HG02759 (cell line): Measurements from ENCODE around the gene FUOM.
A peak's percentile ranks its signal among the peaks of the same experiment; 100 is the strongest.

Experiments
- ATAC-seq: cut with Tn5 transposase; IDR thresholded peaks from one replicate; pipeline ENCODE4 v1.9.1; 2021; ENCODE audit warnings: mild to moderate bottlenecking, moderate library complexity; ENCODE audit not compliant: unreplicated experiment

The FUOM gene

GRCh38 chr10:133357285-133358161, at the start of gene FUOM:
TSS of gene FUOM (minus strand) at chr10:133358019. CDS start at chr10:133358007, 12 bp downstream.
- ATAC-seq: peak; percentile 79

- ATAC-seq: peak; percentile 64
Observed at GRCh38 chr10:133405844-133406527, 48.2 kb upstream of the FUOM start.

- ATAC-seq: no peak
Observed at GRCh38 chr10:133405272-133405671, 47.5 kb upstream of the FUOM start.

GRCh38 chr10:133403784-133404183, 46.0 kb upstream of the FUOM start:
- ATAC-seq: no peak

- no peak for ATAC-seq
Observed at GRCh38 chr10:133403359-133403758, 45.5 kb upstream of the FUOM start.

GRCh38 chr10:133401981-133402725, 44.3 kb upstream of the FUOM start:
- no peak for ATAC-seq

- ATAC-seq: no peak
Observed at GRCh38 chr10:133401500-133401899, 43.7 kb upstream of the FUOM start.

GRCh38 chr10:133400624-133401424, 43.0 kb upstream of the FUOM start:
- peak; percentile 76 for ATAC-seq

- ATAC-seq: no peak
Observed at GRCh38 chr10:133399123-133399601, 41.3 kb upstream of the FUOM start.

GRCh38 chr10:133397938-133398337, 40.1 kb upstream of the FUOM start:
- no peak for ATAC-seq

GRCh38 chr10:133396035-133396624, 38.3 kb upstream of the FUOM start:
- ATAC-seq: no peak

- no peak for ATAC-seq
Observed at GRCh38 chr10:133394801-133395221, 37.0 kb upstream of the FUOM start.

- ATAC-seq: peak; percentile 74
Observed at GRCh38 chr10:133394064-133394663, 36.3 kb upstream of the FUOM start, which contains the start of gene MTG1. TSS of gene MTG1 (plus strand) at chr10:133394157. CDS start at chr10:133394221, 64 bp downstream.

GRCh38 chr10:133393401-133394063, 35.7 kb upstream of the FUOM start:
- no peak for ATAC-seq

GRCh38 chr10:133391761-133392518, 34.1 kb upstream of the FUOM start:
- ATAC-seq: no peak

- ATAC-seq: no peak
Observed at GRCh38 chr10:133391249-133391635, 33.4 kb upstream of the FUOM start.

- no peak for ATAC-seq
Observed at GRCh38 chr10:133390597-133391248, 32.9 kb upstream of the FUOM start.
